WI38 (cell line): ENCODE results near the gene SPECC1.

Experiments used
- H3K4me3 ChIP-seq: 2 replicates; pipeline ENCODE4 v1.5.1; 2011; ENCODE audit warnings: low read depth, mild to moderate bottlenecking, control low read depth, low read length
- CTCF ChIP-seq: IDR thresholded peaks from 2 replicates; pipeline ENCODE4 v1.5.1; 2012; ENCODE audit warnings: low read depth, mild to moderate bottlenecking, control low read depth, low read length

Gene SPECC1

DNA sequence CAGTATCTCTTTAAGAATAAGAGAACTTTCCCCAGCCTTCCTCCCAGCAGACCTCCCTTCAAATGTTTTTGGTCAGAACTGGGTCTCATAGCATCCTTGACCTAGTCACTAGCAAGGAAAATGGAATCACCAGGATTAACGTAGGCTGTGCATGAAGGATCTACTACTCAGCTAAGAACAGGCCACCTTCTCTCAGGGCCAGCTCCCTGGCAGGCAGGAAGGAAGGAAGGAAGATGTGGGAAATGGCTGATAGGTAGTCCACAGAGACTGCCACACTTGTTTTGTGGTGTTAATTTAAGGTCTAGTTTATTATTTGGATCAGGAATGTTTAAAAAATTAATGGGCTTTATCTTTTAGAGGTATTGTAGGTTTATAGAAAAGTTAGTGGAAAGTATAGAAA, 136.4 kb downstream of the SPECC1 start:
- H3K4me3 ChIP-seq: no peak overlapping the region
- no peak for TF ChIP-seq CTCF

DNA sequence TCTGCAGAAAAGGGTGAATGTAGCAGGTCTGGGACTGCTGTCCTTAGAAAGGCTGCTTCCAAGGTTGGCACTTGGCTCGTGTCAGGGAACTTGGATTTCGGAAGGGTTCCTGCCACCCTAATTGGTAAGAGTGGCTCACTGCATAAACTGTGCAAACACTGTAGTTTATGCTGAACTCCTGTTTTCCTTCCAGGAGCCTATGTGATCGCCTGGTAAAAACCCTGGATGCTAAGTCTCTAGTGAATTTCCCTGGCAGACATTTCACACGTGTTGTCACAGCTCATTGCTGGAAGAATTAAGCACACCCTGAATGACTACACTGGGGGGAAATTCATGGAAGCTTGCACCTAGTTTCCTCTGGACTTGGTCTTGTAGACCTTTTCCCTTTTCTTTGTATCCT, 140.1 kb downstream of the SPECC1 start:
- H3K4me3 ChIP-seq: no peak overlapping the region
- no peak for TF ChIP-seq CTCF

- H3K4me3 ChIP-seq: no peak overlapping the region
- TF ChIP-seq CTCF: no peak
These were observed 142.0 kb downstream of the SPECC1 start for GRCh38 chr17:20151174-20151573.

GRCh38 chr17:20153231-20153630, 144.1 kb downstream of the SPECC1 start:
- no peak for TF ChIP-seq CTCF
- no peak overlapping the region for H3K4me3 ChIP-seq

DNA sequence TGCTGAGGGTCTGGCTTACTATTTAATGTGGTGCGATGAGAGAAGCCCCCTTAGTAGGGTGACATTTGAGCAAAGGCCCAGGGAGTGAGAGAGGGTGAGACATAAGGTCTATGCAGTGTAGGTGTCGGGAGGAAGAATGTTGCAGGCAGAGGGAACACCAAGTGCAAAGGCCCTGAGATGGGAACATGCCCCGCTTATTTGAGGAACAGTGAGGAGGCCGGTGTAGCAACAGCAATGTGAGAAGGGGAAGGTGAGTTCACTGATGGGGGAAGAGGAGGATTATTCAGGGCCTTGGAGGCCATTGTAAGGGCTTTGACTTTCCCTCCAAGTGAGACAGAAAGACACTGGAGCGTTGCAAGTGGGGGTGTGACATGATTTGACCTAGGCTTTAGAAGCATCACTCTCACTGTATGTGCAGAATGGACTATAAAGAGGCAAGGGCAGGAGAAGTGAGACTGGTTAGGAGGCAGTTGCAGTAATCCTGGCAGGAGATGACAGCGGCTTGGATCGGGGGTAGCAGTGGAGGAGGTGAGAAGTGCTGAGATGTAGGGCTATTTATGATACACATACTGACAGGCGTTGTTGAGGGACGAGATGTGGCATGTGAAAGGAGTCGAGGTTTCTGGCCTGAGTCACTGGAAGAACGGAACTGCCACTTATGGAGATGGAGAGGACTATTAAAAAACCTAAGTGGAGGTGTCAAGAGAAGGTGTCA, 145.3 kb downstream of the SPECC1 start:
- no peak for TF ChIP-seq CTCF
- no peak overlapping the region for H3K4me3 ChIP-seq

GRCh38 chr17:20155258-20156195, 146.4 kb downstream of the SPECC1 start:
- H3K4me3 ChIP-seq: peak overlapping the region; percentile 81
- no peak for TF ChIP-seq CTCF
